Uterus (tissue), 2 donors: ENCODE results near the gene GALNT14.

Source experiments
- POLR2A ChIP-seq, 2 donors: fragments of 450-650 bp; IDR thresholded peaks; one replicate each; pipeline ENCODE4 v1.6.1; 2016; ENCODE audit warnings: antibody characterized with exemption in 2 of 2, mild to moderate bottlenecking in 1 of 2, moderate library complexity in 1 of 2
- TF ChIP-seq, protein P1 (sequence below), 4 experiments: fragments of 200-600 bp in 2 of 4; fragments of 450-650 bp in 2 of 4; sonication (generic) in 2 of 4; IDR thresholded peaks; one replicate each; pipeline ENCODE4 v1.5.1; 2016 to 2019; ENCODE audit warnings: antibody characterized with exemption in 4 of 4, mild to moderate bottlenecking in 2 of 4, moderate library complexity in 1 of 4

DNA sequence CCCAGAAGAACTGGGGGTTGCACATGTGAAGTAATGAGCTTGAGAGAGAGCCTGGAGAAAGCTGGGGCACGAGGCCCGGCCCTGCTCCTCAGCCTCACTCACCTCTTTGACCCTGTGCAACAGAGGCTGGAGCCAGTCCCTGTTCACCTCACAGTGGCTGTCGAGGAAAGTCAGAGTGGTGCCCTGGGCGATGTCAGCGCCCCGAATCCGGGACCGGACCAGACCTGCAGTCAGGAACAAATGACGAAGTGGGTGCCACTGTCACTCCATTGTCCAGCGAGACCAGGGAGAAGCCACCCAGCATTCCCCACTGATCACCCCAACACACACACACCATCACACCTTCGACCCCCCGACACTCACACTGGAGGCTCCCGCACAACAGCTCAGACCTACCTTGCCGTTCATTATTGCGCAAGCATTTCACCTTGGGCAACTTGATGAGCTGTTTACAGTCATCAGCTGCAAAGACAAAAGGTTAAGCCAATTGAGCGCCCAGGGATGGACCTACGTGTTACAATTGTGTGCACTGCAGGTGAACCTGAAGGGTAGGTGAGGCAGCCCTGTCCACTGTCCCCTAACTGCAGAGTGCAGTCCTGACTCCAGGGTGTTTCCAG, 182.6 kb downstream of the GALNT14 start:
- TF ChIP-seq, protein P1, sequence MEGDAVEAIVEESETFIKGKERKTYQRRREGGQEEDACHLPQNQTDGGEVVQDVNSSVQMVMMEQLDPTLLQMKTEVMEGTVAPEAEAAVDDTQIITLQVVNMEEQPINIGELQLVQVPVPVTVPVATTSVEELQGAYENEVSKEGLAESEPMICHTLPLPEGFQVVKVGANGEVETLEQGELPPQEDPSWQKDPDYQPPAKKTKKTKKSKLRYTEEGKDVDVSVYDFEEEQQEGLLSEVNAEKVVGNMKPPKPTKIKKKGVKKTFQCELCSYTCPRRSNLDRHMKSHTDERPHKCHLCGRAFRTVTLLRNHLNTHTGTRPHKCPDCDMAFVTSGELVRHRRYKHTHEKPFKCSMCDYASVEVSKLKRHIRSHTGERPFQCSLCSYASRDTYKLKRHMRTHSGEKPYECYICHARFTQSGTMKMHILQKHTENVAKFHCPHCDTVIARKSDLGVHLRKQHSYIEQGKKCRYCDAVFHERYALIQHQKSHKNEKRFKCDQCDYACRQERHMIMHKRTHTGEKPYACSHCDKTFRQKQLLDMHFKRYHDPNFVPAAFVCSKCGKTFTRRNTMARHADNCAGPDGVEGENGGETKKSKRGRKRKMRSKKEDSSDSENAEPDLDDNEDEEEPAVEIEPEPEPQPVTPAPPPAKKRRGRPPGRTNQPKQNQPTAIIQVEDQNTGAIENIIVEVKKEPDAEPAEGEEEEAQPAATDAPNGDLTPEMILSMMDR (IDR thresholded peaks at IDR 0.05) = no peak
- TF ChIP-seq POLR2A (IDR thresholded peaks at IDR 0.05) = no peak
